ENCODE results near the gene TMEM167B.
A peak's percentile ranks its signal among the peaks of the same experiment; 100 is the strongest.

The TMEM167B gene

GRCh38 chr1:109061183-109061582 lies 29.4 kb upstream of the TMEM167B start:
- DNase-seq (ENCODE audit: low read depth, low spot score) = no peak
- no peak for TF ChIP-seq CTCF (IDR thresholded peaks at IDR 0.05; ENCODE audit: insufficient read depth, low read length, missing control alignments)
- ChIA-PET CTCF (interaction anchor here (1.0 to 1.1 kb wide), 2 partner anchors 14 to 51 kb away, joined by 3 read pairs; a partner anchor contains a TSS), POLR2A (interaction anchor here (0.9 to 1.2 kb wide), 3 partner anchors 15 to 39 kb away, joined by 3 read pairs; partner anchors contain the start of genes TAF13 and WDR47)
- H3K4me3 ChIP-seq (ENCODE audit: low read depth, low read length) = no peak overlapping the region

GRCh38 chr1:109065137-109065536 lies 25.4 kb upstream of the TMEM167B start:
- no peak for TF ChIP-seq CTCF (IDR thresholded peaks at IDR 0.05; ENCODE audit: insufficient read depth, low read length, missing control alignments)
- DNase-seq (ENCODE audit: low read depth, low spot score) = no peak
- ChIA-PET CTCF (interaction anchor here (0.8 kb wide), 1 partner anchor 35 kb away, joined by 3 read pairs; no protein-coding TSS in a partner anchor), POLR2A (no interaction called here)
- no peak overlapping the region for H3K4me3 ChIP-seq (ENCODE audit: low read depth, low read length)

GRCh38 chr1:109067883-109068282 lies 22.7 kb upstream of the TMEM167B start:
- CTCF ChIA-PET = no interaction called here
- POLR2A ChIA-PET = interaction anchor here (0.6 to 1.5 kb wide), 2 partner anchors 22 to 33 kb away, joined by 4 read pairs; no protein-coding TSS in a partner anchor
- TF ChIP-seq CTCF (IDR thresholded peaks at IDR 0.05; ENCODE audit: insufficient read depth, low read length, missing control alignments) = no peak
- H3K4me3 ChIP-seq (ENCODE audit: low read depth, low read length) = no peak overlapping the region
- no peak for DNase-seq (ENCODE audit: low read depth, low spot score)

GRCh38 chr1:109069294-109069693 lies 21.3 kb upstream of the TMEM167B start:
- no peak overlapping the region for H3K4me3 ChIP-seq (ENCODE audit: low read depth, low read length)
- ChIA-PET POLR2A (no interaction called here), CTCF (no interaction called here)
- no peak for DNase-seq (ENCODE audit: low read depth, low spot score)
- TF ChIP-seq CTCF (IDR thresholded peaks at IDR 0.05; ENCODE audit: insufficient read depth, low read length, missing control alignments) = no peak

GRCh38 chr1:109075531-109076490 lies 14.8 kb upstream of the TMEM167B start, which contains the start of gene TAF13:
Gene TAF13 (minus strand): TSS chr1:109076003. CDS start chr1:109075947, 56 bp downstream.
- ChIA-PET POLR2A (interaction anchor here (0.5 to 1.5 kb wide), 11 partner anchors 11 to 363 kb away, joined by 3 to 12 read pairs (median 3); partner anchors contain the start of genes TMEM167B and WDR47), CTCF (interaction anchor here (1.0 to 2.3 kb wide), 6 partner anchors 9 to 24 kb away, joined by 3 to 11 read pairs (median 4); partner anchors contain the start of gene TMEM167B)
- peak; percentile 82 for DNase-seq (ENCODE audit: low read depth, low spot score)
- peak; percentile 36 for TF ChIP-seq CTCF (IDR thresholded peaks at IDR 0.05; ENCODE audit: insufficient read depth, low read length, missing control alignments)
- H3K4me3 ChIP-seq (ENCODE audit: low read depth, low read length) = peak within 1 kb of the TSS; percentile 87

DNA sequence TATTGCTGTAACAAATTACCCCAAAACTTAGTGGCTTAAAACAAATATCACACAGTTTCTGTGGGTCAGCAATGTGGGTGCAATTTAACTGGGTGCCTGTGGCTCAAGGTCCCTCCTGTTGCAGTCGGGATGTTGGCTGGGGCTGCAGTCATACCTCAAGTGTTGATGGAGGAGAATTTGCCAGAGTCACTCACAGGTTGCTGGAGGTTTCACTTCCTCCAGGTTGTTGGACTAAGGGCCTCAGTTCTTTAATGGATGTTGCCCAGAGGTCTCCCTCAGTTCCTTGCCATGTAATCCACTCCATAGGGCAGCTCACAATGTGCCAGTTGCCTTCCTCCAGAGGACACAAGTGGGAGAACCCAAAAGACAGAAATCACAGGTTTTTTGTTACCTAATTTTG lies 12.2 kb upstream of the TMEM167B start:
- POLR2A ChIA-PET = no interaction called here

More for the DNA sequence above, 12.2 kb upstream of the TMEM167B start:
- no peak overlapping the region for H3K4me3 ChIP-seq (ENCODE audit: low read depth, low read length)
- no peak for DNase-seq (ENCODE audit: low read depth, low spot score)
- no peak for TF ChIP-seq CTCF (IDR thresholded peaks at IDR 0.05; ENCODE audit: insufficient read depth, low read length, missing control alignments)
- CTCF ChIA-PET = interaction anchor here (1.1 to 1.5 kb wide), 2 partner anchors 9 to 22 kb away, joined by 3 to 6 read pairs; no protein-coding TSS in a partner anchor

Data from AG04449 (cell line).